GM12878 (cell line): ENCODE data around the gene WFS1. TPM values are rescaled to one million over a fixed set of nuclear protein-coding genes. Genes with fewer than 3 reads are reported as not detected.

ENCODE experiments used
- ATAC-seq: fragments of 200-7000 bp; cut with Tn5 transposase; 3 replicates; pipeline ENCODE4 v1.9.1; 2020; ENCODE audit warnings: mild to moderate bottlenecking, moderate library complexity
- BruUV-seq: library from RNA; stranded (reverse); fragments of 400-500 nt; replicated peaks from 2 replicates; lab custom pipeline; 2021; lab: Mats Ljungman, UMichigan
- CTCF ChIA-PET: fragments of 300-600 bp; sonication (Branson Sonifier 250); formaldehyde crosslinking; extraction: SDS; loops from one replicate; lab custom pipeline; 2021; ENCODE audit warnings: inconsistent platforms; lab: Yijun Ruan, JAX
- POLR2A ChIA-PET: fragments of 350-600 bp; formaldehyde crosslinking; extraction: SDS; loops from one replicate; lab custom pipeline; 2021; ENCODE audit warnings: inconsistent platforms; lab: Charles Lee
- RAD21 ChIA-PET: fragments of 300-600 bp; sonication (Branson Sonifier 250); formaldehyde crosslinking; loops from one replicate; lab custom pipeline; 2023; ENCODE audit warnings: antibody characterized with exemption; ENCODE audit not compliant: unreplicated experiment; lab: Charles Lee
- SMC1A ChIA-PET: fragments of 300-600 bp; sonication (Branson Sonifier 250); formaldehyde crosslinking; loops from one replicate; lab custom pipeline; 2023; ENCODE audit not compliant: unreplicated experiment, uncharacterized antibody; lab: Charles Lee
- DNase-seq: peaks from one replicate; pipeline ENCODE4 v3.0.0-alpha.2; 2011; ENCODE audit warnings: low read depth, low spot score
- FAIRE-seq: peaks from 3 replicates; lab custom pipeline; 2011; peaks lifted over from hg19 to GRCh38; lab: Jason Lieb, UNC
- H2AFZ ChIP-seq: 2 replicates; pipeline ENCODE4 v1.6.0; 2011; ENCODE audit warnings: low read depth, low read length, control low read depth; ENCODE audit not compliant: control insufficient read depth
- H3K27ac ChIP-seq: 2 replicates; pipeline ENCODE4 v1.5.1; 2011; ENCODE audit warnings: control low read depth; ENCODE audit not compliant: control insufficient read depth, insufficient read depth
- H3K27me3 ChIP-seq, 2 experiments: replicated peaks in 1 of 2; 2 replicates each; pipeline versions ENCODE4 v1.6.0 to v1.6.1; 2011; ENCODE audit warnings: low read length in 1 of 2; ENCODE audit not compliant: control insufficient read depth in 2 of 2, insufficient read depth in 2 of 2
- H3K36me3 ChIP-seq, 2 experiments: 2 replicates each; pipeline ENCODE4 v1.5.1; 2011; ENCODE audit warnings: low read length in 1 of 2; ENCODE audit not compliant: control insufficient read depth in 2 of 2, insufficient read depth in 2 of 2
- H3K4me1 ChIP-seq: 2 replicates; pipeline ENCODE4 v1.6.1; 2011; ENCODE audit warnings: mild to moderate bottlenecking, low read length, moderate library complexity, mixed read lengths; ENCODE audit not compliant: control insufficient read depth, insufficient read depth
- H3K4me2 ChIP-seq: 2 replicates; pipeline ENCODE4 v1.6.0; 2011; ENCODE audit warnings: control low read depth; ENCODE audit not compliant: control insufficient read depth, insufficient read depth
- H3K4me3 ChIP-seq: fragments of 200-600 bp; sonication (generic); 2 replicates; pipeline ENCODE4 v1.5.1; 2016
- H3K79me2 ChIP-seq: 2 replicates; pipeline ENCODE4 v1.6.0; 2011; ENCODE audit warnings: low read length; ENCODE audit not compliant: control insufficient read depth, insufficient read depth
- H3K9ac ChIP-seq: 2 replicates; pipeline ENCODE4 v1.8.0; 2011; ENCODE audit warnings: low read length, control low read depth, mixed read lengths; ENCODE audit not compliant: control insufficient read depth, insufficient read depth
- H3K9me3 ChIP-seq: replicated peaks from 3 replicates; pipeline ENCODE4 v1.5.1; 2011; ENCODE audit warnings: mild to moderate bottlenecking, low read length; ENCODE audit not compliant: control insufficient read depth, insufficient read depth
- H4K20me1 ChIP-seq: 2 replicates; pipeline ENCODE4 v1.6.0; 2011; ENCODE audit not compliant: control insufficient read depth, insufficient read depth
- BACH1 ChIP-seq: fragments of 450-650 bp; IDR thresholded peaks from 2 replicates; pipeline ENCODE4 v1.6.1; 2017; ENCODE audit warnings: mild to moderate bottlenecking, borderline replicate concordance
- HDAC2 ChIP-seq: fragments of 200-600 bp; sonication (generic); IDR thresholded peaks from 2 replicates; pipeline ENCODE4 v1.6.1; 2017
- NR2C2 ChIP-seq: IDR thresholded peaks from 2 replicates; pipeline ENCODE4 v1.6.1; 2011; ENCODE audit warnings: borderline replicate concordance, low read depth; ENCODE audit not compliant: control insufficient read depth, insufficient read length
- PAX5 ChIP-seq: IDR thresholded peaks from 2 replicates; pipeline ENCODE4 v1.6.1; 2011; ENCODE audit warnings: low read depth, low read length, borderline replicate concordance
- TAF1 ChIP-seq: IDR thresholded peaks from 2 replicates; pipeline ENCODE4 v1.6.1; 2011; ENCODE audit warnings: mild to moderate bottlenecking, low read depth, low read length, borderline replicate concordance
- ZNF622 ChIP-seq: fragments of 450-650 bp; IDR thresholded peaks from 2 replicates; pipeline ENCODE4 v1.6.1; 2017; ENCODE audit warnings: mild to moderate bottlenecking, inconsistent platforms
- WGBS: methylation state at CpG from one replicate; pipeline ENCODE4 v1.1.6; 2016; ENCODE audit warnings: low lambda C conversion rate; ENCODE audit not compliant: insufficient replicate concordance, insufficient coverage; ENCODE audit errors: missing lambda C conversion rate; 5-methylcytosine and 5-hydroxymethylcytosine counted together
- in situ Hi-C: fragments of 300-500 bp; cut with MboI; formaldehyde crosslinking; loops from 9 replicates; pipeline ENCODE4 v1.14.3; 2018; ENCODE audit warnings: mixed read lengths
- intact Hi-C: fragments of 100-400 bp; cut with micrococcal nuclease; formaldehyde crosslinking; loops from one replicate; pipeline ENCODE4 v1.14.2; 2022; ENCODE audit not compliant: unreplicated experiment
- polyA plus RNA-seq, 11 experiments: library from polyadenylated mRNA; depleted of rRNA in 4 of 11; unstranded in 6 of 11; stranded (reverse) in 5 of 11; fragments of >200 nt; fragmentation: Nextera tagmentation in 4 of 11; fragmentation: Illumina TruSeq in 1 of 11; extraction: Ambion mirVana in 4 of 11; extraction: Trizol in 1 of 11; gene quantifications; 1 replicate in 1 of 11; 2 replicates in 10 of 11; pipeline versions ENCODE4 v1.2.1 to v1.2.3, GENCODE V29; 2011 to 2016; ENCODE audit warnings: inconsistent platforms in 2 of 11, missing spikeins in 2 of 11, low read depth in 1 of 11
- total RNA-seq, 4 experiments: library from RNA; depleted of rRNA in 3 of 4; stranded (reverse); fragments of >200 nt in 3 of 4; fragmentation: Illumina TruSeq in 1 of 4; extraction: Trizol in 1 of 4; gene quantifications; 2 replicates each; pipeline versions ENCODE4 v1.2.1 to v1.2.3, GENCODE V29; 2013 to 2021
- TF ChIP-seq, protein P1 (sequence below): fragments of 450-650 bp; IDR thresholded peaks from 2 replicates; pipeline ENCODE4 v1.6.1; 2017; ENCODE audit warnings: mild to moderate bottlenecking, moderate library complexity

The WFS1 gene
- total and polyA plus RNA-seq, 10 of the 15 experiments (the other 5 are each of a cell fraction or from before 2014, with no cell fraction given): 0.31 to 4.7 (median 2.0) TPM

DNA sequence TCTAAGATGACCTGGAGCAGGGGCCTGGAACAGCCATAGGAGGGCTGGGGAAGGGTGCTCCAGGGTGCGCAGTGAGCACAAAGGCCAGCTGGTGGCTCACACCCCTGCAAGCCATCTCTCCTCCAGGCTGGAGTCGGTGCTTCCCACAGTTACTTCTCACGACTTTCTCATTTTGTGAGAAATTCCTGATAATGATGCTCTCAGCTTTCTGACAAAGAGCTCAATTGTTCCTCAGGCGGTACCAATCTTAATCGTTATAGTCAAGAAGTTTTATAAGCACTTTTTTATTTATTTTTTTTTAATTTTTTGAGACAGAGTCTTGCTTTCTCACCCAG lies 11.7 kb upstream of the WFS1 start:
- intact Hi-C loops: no loop called here
- no peak for FAIRE-seq
- no peak for TF ChIP-seq PAX5
- no peak for TF ChIP-seq BACH1
- TF ChIP-seq NR2C2: no peak
- TF ChIP-seq, protein P1, sequence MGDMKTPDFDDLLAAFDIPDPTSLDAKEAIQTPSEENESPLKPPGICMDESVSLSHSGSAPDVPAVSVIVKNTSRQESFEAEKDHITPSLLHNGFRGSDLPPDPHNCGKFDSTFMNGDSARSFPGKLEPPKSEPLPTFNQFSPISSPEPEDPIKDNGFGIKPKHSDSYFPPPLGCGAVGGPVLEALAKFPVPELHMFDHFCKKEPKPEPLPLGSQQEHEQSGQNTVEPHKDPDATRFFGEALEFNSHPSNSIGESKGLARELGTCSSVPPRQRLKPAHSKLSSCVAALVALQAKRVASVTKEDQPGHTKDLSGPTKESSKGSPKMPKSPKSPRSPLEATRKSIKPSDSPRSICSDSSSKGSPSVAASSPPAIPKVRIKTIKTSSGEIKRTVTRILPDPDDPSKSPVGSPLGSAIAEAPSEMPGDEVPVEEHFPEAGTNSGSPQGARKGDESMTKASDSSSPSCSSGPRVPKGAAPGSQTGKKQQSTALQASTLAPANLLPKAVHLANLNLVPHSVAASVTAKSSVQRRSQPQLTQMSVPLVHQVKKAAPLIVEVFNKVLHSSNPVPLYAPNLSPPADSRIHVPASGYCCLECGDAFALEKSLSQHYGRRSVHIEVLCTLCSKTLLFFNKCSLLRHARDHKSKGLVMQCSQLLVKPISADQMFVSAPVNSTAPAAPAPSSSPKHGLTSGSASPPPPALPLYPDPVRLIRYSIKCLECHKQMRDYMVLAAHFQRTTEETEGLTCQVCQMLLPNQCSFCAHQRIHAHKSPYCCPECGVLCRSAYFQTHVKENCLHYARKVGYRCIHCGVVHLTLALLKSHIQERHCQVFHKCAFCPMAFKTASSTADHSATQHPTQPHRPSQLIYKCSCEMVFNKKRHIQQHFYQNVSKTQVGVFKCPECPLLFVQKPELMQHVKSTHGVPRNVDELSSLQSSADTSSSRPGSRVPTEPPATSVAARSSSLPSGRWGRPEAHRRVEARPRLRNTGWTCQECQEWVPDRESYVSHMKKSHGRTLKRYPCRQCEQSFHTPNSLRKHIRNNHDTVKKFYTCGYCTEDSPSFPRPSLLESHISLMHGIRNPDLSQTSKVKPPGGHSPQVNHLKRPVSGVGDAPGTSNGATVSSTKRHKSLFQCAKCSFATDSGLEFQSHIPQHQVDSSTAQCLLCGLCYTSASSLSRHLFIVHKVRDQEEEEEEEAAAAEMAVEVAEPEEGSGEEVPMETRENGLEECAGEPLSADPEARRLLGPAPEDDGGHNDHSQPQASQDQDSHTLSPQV: no peak
- TF ChIP-seq HDAC2: no peak
- no peak for TF ChIP-seq ZNF622
- no peak for TF ChIP-seq TAF1

More for the DNA sequence above, 11.7 kb upstream of the WFS1 start:
- ATAC-seq (no peak), DNase-seq (no peak)
- WGBS: 73% methylated on average over 5 of the region's 5 CpGs
- no peaks in the 10 kb centered on the region for H3K36me3 ChIP-seq
- H3K79me2 ChIP-seq: no peaks in the 10 kb centered on the region
- POLR2A ChIA-PET: no interaction called here
- SMC1A ChIA-PET: interaction anchor here (0.7 to 1.9 kb wide), 3 partner anchors 69 to 76 kb away, joined by 3 to 5 read pairs (median 5); no protein-coding TSS in a partner anchor
- H3K9ac ChIP-seq: no peak overlapping the region
- BruUV-seq: no TSS peak
- H2AFZ ChIP-seq: no peak overlapping the region
- RAD21 ChIA-PET: interaction anchor here (1.0 to 9.6 kb wide), 2 partner anchors 9 to 71 kb away, joined by 4 to 156 read pairs; no protein-coding TSS in a partner anchor
- no peaks in the 10 kb centered on the region for H3K9me3 ChIP-seq
- no peaks in the 10 kb centered on the region; the same call in 1 of the 2 replicates for H3K4me1 ChIP-seq
- H3K4me3 ChIP-seq: no peak overlapping the region
- in situ Hi-C loops: no loop called here
- H3K27ac ChIP-seq: no peak overlapping the region
- H3K4me2 ChIP-seq: no peak overlapping the region
- H3K27me3 ChIP-seq: no peaks in the 10 kb centered on the region
- no peaks in the 10 kb centered on the region for H4K20me1 ChIP-seq
- CTCF ChIA-PET: interaction anchor here (1.0 to 15.8 kb wide), 5 partner anchors 6 to 128 kb away, joined by 3 to 419 read pairs (median 4); no protein-coding TSS in a partner anchor
